ENCODE data around the gene CHST13.

- TF ChIP-seq CTCF (conservative IDR thresholded peaks at IDR 0.05), result no peak
- TF ChIP-seq EZH2 (IDR thresholded peaks at IDR 0.05; ENCODE audit: low read depth), result no peak
These were observed 3.1 kb downstream of the CHST13 start for GRCh38 chr3:126527006-126527405.

All from PC-9 (cell line).